GM23338 (cell line): ENCODE measurements around the gene CCDC57.

ENCODE experiments used
- CTCF ChIP-seq, 2 experiments: fragments of 200-600 bp in 1 of 2; sonication (generic) in 1 of 2; conservative IDR thresholded peaks; 2 replicates each; pipeline versions ENCODE4 v1.5.1 to v1.6.1; 2016 to 2017; ENCODE audit warnings: antibody characterized with exemption in 2 of 2, low read depth in 2 of 2, mild to moderate bottlenecking in 2 of 2, moderate library complexity in 1 of 2
- EZH2 ChIP-seq: fragments of 200-600 bp; sonication (generic); IDR thresholded peaks from one replicate; pipeline ENCODE4 v1.8.0; 2017; ENCODE audit warnings: antibody characterized with exemption, mild to moderate bottlenecking, low read depth; ENCODE audit not compliant: unreplicated experiment
- EZH2phosphoT487 ChIP-seq: fragments of 200-600 bp; sonication (generic); IDR thresholded peaks from one replicate; pipeline ENCODE4 v1.8.1; 2018; ENCODE audit warnings: antibody characterized with exemption; ENCODE audit not compliant: unreplicated experiment
- POLR2AphosphoS5 ChIP-seq: IDR thresholded peaks from 2 replicates; pipeline ENCODE4 v1.6.1; 2016; ENCODE audit warnings: antibody characterized with exemption, low read depth
- REST ChIP-seq: IDR thresholded peaks from one replicate; pipeline ENCODE4 v1.6.1; 2018; ENCODE audit warnings: antibody characterized with exemption; ENCODE audit not compliant: unreplicated experiment

GRCh38 chr17:82078433-82078832 is 134.2 kb downstream of the CCDC57 start:
- TF ChIP-seq EZH2 (no peak), POLR2AphosphoS5 (no peak), CTCF (conservative IDR thresholded peaks at IDR 0.05; ENCODE audit: low read depth in 2 of 2) (no peak), REST (no peak), EZH2phosphoT487 (no peak)
